Activated CD4-positive, alpha-beta T cell treated with anti-CD3 and anti-CD28 coated beads, Interleukin-2, amount 10 ng/mL, durations not matched to agents 7 days and 5 days (primary cell): ENCODE data around the gene GLT8D2. TPM values are rescaled to one million over a fixed set of nuclear protein-coding genes. Genes with fewer than 3 reads are reported as not detected.

Source experiments
- CTCF ChIA-PET: fragments of 350-600 bp; sonication (Branson Sonifier 250); formaldehyde crosslinking; loops from one replicate; lab custom pipeline; 2021; ENCODE audit warnings: antibody characterized with exemption; lab: Charles Lee
- POLR2A ChIA-PET: fragments of 350-600 bp; sonication (Branson Sonifier 250); formaldehyde crosslinking; loops from one replicate; lab custom pipeline; 2021; ENCODE audit warnings: antibody characterized with exemption; lab: Charles Lee
- DNase-seq: peaks from one replicate; pipeline ENCODE4 v3.0.0-alpha.2; 2020
- H3K27ac Mint-ChIP-seq: one replicate; pipeline ENCODE4 v1.8.0; 2021; ENCODE audit warnings: mild to moderate bottlenecking, moderate library complexity, mixed read lengths
- H3K27me3 Mint-ChIP-seq: one replicate; pipeline ENCODE4 v1.8.0; 2021; ENCODE audit warnings: mixed read lengths
- H3K36me3 Mint-ChIP-seq: one replicate; pipeline ENCODE4 v1.8.0; 2021; ENCODE audit warnings: low read depth, mixed read lengths
- H3K4me1 Mint-ChIP-seq: one replicate; pipeline ENCODE4 v1.8.0; 2021; ENCODE audit warnings: mixed read lengths
- H3K4me3 Mint-ChIP-seq: one replicate; pipeline ENCODE4 v1.8.0; 2021; ENCODE audit warnings: mild to moderate bottlenecking, moderate library complexity, mixed read lengths
- H3K9me3 Mint-ChIP-seq: one replicate; pipeline ENCODE4 v1.8.0; 2021; ENCODE audit warnings: mixed read lengths
- total RNA-seq, 2 experiments: library from RNA; stranded (reverse); gene quantifications; one replicate each; pipeline ENCODE4 v1.2.3, GENCODE V29; 2021

The GLT8D2 gene
- total RNA-seq, 2 experiments from 2014 or later: not detected

- POLR2A ChIA-PET: no interaction called here
- CTCF ChIA-PET: no interaction called here
- no peaks in the 10 kb centered on the region for H3K4me1 Mint-ChIP-seq
- H3K27me3 Mint-ChIP-seq: peaks cover 12% of the 10 kb centered on the region
- H3K36me3 Mint-ChIP-seq: no peaks in the 10 kb centered on the region
- no peak overlapping the region for H3K4me3 Mint-ChIP-seq
- no peaks in the 10 kb centered on the region for H3K9me3 Mint-ChIP-seq
- DNase-seq: no peak
- H3K27ac Mint-ChIP-seq: no peak overlapping the region
These were observed 37.7 kb downstream of the GLT8D2 start for GRCh38 chr12:104012331-104012730.

- ChIA-PET POLR2A (no interaction called here), CTCF (no interaction called here)
- DNase-seq: no peak
- Mint-ChIP-seq H3K27me3 (peaks cover 21% of the 10 kb centered on the region), H3K4me3 (no peak overlapping the region), H3K4me1 (no peaks in the 10 kb centered on the region), H3K36me3 (no peaks in the 10 kb centered on the region), H3K9me3 (no peaks in the 10 kb centered on the region), H3K27ac (no peak overlapping the region)
These were observed 38.7 kb downstream of the GLT8D2 start for GRCh38 chr12:104011253-104011652.

- DNase-seq: no peak
- H3K27me3 Mint-ChIP-seq: peaks cover 25% of the 10 kb centered on the region
- POLR2A ChIA-PET: no interaction called here
- no peak overlapping the region for H3K4me3 Mint-ChIP-seq
- CTCF ChIA-PET: no interaction called here
- H3K27ac Mint-ChIP-seq: no peak overlapping the region
- H3K36me3 Mint-ChIP-seq: no peaks in the 10 kb centered on the region
- H3K4me1 Mint-ChIP-seq: no peaks in the 10 kb centered on the region
- no peaks in the 10 kb centered on the region for H3K9me3 Mint-ChIP-seq
These were observed 39.3 kb downstream of the GLT8D2 start for GRCh38 chr12:104010606-104011169.

GRCh38 chr12:104010121-104010520 lies 39.9 kb downstream of the GLT8D2 start:
- Mint-ChIP-seq H3K27me3 (peaks cover 30% of the 10 kb centered on the region), H3K9me3 (no peaks in the 10 kb centered on the region), H3K4me1 (no peaks in the 10 kb centered on the region), H3K36me3 (no peaks in the 10 kb centered on the region), H3K4me3 (no peak overlapping the region), H3K27ac (no peak overlapping the region)
- CTCF ChIA-PET: no interaction called here
- DNase-seq: no peak
- POLR2A ChIA-PET: no interaction called here

- Mint-ChIP-seq H3K27me3 (peaks cover 48% of the 10 kb centered on the region), H3K4me1 (no peaks in the 10 kb centered on the region), H3K36me3 (no peaks in the 10 kb centered on the region), H3K27ac (no peak overlapping the region), H3K4me3 (no peak overlapping the region), H3K9me3 (no peaks in the 10 kb centered on the region)
- CTCF ChIA-PET: no interaction called here
- POLR2A ChIA-PET: no interaction called here
- DNase-seq: no peak
These were observed 43.1 kb downstream of the GLT8D2 start for GRCh38 chr12:104006929-104007328.

GRCh38 chr12:104003596-104003995 lies 46.4 kb downstream of the GLT8D2 start:
- H3K36me3 Mint-ChIP-seq: no peaks in the 10 kb centered on the region
- no peak for DNase-seq
- H3K27me3 Mint-ChIP-seq: peaks cover 62% of the 10 kb centered on the region
- H3K4me1 Mint-ChIP-seq: no peaks in the 10 kb centered on the region
- POLR2A ChIA-PET: no interaction called here
- CTCF ChIA-PET: no interaction called here
- H3K9me3 Mint-ChIP-seq: no peaks in the 10 kb centered on the region
- H3K4me3 Mint-ChIP-seq: no peak overlapping the region
- H3K27ac Mint-ChIP-seq: no peak overlapping the region

GRCh38 chr12:104002686-104003085 lies 47.3 kb downstream of the GLT8D2 start:
- H3K9me3 Mint-ChIP-seq: no peaks in the 10 kb centered on the region
- POLR2A ChIA-PET: no interaction called here
- no peaks in the 10 kb centered on the region for H3K4me1 Mint-ChIP-seq
- CTCF ChIA-PET: no interaction called here
- no peak overlapping the region for H3K4me3 Mint-ChIP-seq
- DNase-seq: no peak
- no peaks in the 10 kb centered on the region for H3K36me3 Mint-ChIP-seq
- H3K27me3 Mint-ChIP-seq: peaks cover 59% of the 10 kb centered on the region
- H3K27ac Mint-ChIP-seq: no peak overlapping the region

GRCh38 chr12:104000807-104001434 lies 49.1 kb downstream of the GLT8D2 start:
- no peak overlapping the region for H3K4me3 Mint-ChIP-seq
- H3K27ac Mint-ChIP-seq: no peak overlapping the region
- no peak for DNase-seq
- peaks cover 52% of the 10 kb centered on the region for H3K27me3 Mint-ChIP-seq
- no peaks in the 10 kb centered on the region for H3K36me3 Mint-ChIP-seq
- CTCF ChIA-PET: no interaction called here
- POLR2A ChIA-PET: no interaction called here
- H3K4me1 Mint-ChIP-seq: no peaks in the 10 kb centered on the region
- no peaks in the 10 kb centered on the region for H3K9me3 Mint-ChIP-seq

GRCh38 chr12:103998976-103999375 lies 51.0 kb downstream of the GLT8D2 start:
- peaks cover 48% of the 10 kb centered on the region for H3K27me3 Mint-ChIP-seq
- H3K4me3 Mint-ChIP-seq: no peak overlapping the region
- no peak overlapping the region for H3K27ac Mint-ChIP-seq
- no peaks in the 10 kb centered on the region for H3K36me3 Mint-ChIP-seq
- DNase-seq: no peak
- H3K4me1 Mint-ChIP-seq: no peaks in the 10 kb centered on the region
- CTCF ChIA-PET: interaction anchor here (3.2 kb wide), 1 partner anchor 10 kb away, joined by 7 read pairs; no protein-coding TSS in a partner anchor
- POLR2A ChIA-PET: no interaction called here
- no peaks in the 10 kb centered on the region for H3K9me3 Mint-ChIP-seq

- no peak overlapping the region for H3K27ac Mint-ChIP-seq
- ChIA-PET CTCF (interaction anchor here (1.1 to 3.2 kb wide), 2 partner anchors 11 to 23 kb away, joined by 3 to 7 read pairs; no protein-coding TSS in a partner anchor), POLR2A (no interaction called here)
- H3K27me3 Mint-ChIP-seq: peaks cover 39% of the 10 kb centered on the region
- H3K36me3 Mint-ChIP-seq: no peaks in the 10 kb centered on the region
- no peaks in the 10 kb centered on the region for H3K9me3 Mint-ChIP-seq
- no peak for DNase-seq
- H3K4me3 Mint-ChIP-seq: no peak overlapping the region
- no peaks in the 10 kb centered on the region for H3K4me1 Mint-ChIP-seq
These were observed 52.6 kb downstream of the GLT8D2 start for GRCh38 chr12:103997286-103997900.

- no peak for DNase-seq
- ChIA-PET POLR2A (no interaction called here), CTCF (interaction anchor here (1.4 to 3.2 kb wide), 2 partner anchors 12 to 112 kb away, joined by 3 to 7 read pairs; no protein-coding TSS in a partner anchor)
- H3K4me3 Mint-ChIP-seq: no peak overlapping the region
- H3K36me3 Mint-ChIP-seq: no peaks in the 10 kb centered on the region
- peaks cover 39% of the 10 kb centered on the region for H3K27me3 Mint-ChIP-seq
- no peaks in the 10 kb centered on the region for H3K9me3 Mint-ChIP-seq
- H3K4me1 Mint-ChIP-seq: no peaks in the 10 kb centered on the region
- no peak overlapping the region for H3K27ac Mint-ChIP-seq
These were observed 53.4 kb downstream of the GLT8D2 start for GRCh38 chr12:103996595-103996994.

GRCh38 chr12:103994235-103994634 lies 55.8 kb downstream of the GLT8D2 start:
- H3K9me3 Mint-ChIP-seq: no peaks in the 10 kb centered on the region
- H3K36me3 Mint-ChIP-seq: peaks cover 6% of the 10 kb centered on the region
- DNase-seq: no peak
- no peak overlapping the region for H3K4me3 Mint-ChIP-seq
- ChIA-PET CTCF (no interaction called here), POLR2A (no interaction called here)
- no peak overlapping the region for H3K27ac Mint-ChIP-seq
- H3K27me3 Mint-ChIP-seq: peaks cover 20% of the 10 kb centered on the region
- H3K4me1 Mint-ChIP-seq: no peaks in the 10 kb centered on the region

GRCh38 chr12:103986829-103987228 lies 63.2 kb downstream of the GLT8D2 start:
- ChIA-PET POLR2A (no interaction called here), CTCF (no interaction called here)
- Mint-ChIP-seq H3K36me3 (peaks cover 30% of the 10 kb centered on the region), H3K4me1 (no peaks in the 10 kb centered on the region), H3K27ac (no peak overlapping the region), H3K4me3 (no peak overlapping the region), H3K9me3 (no peaks in the 10 kb centered on the region), H3K27me3 (no peaks in the 10 kb centered on the region)
- no peak for DNase-seq
